HG02571 (cell line): ENCODE results near the gene FAHD1.

ENCODE experiments used
- ATAC-seq: cut with Tn5 transposase; IDR thresholded peaks from one replicate; pipeline ENCODE4 v1.9.1; 2021; ENCODE audit warnings: mild to moderate bottlenecking, moderate library complexity; ENCODE audit not compliant: unreplicated experiment

Gene FAHD1

GRCh38 chr16:1878256-1878655 is 51.2 kb downstream of the FAHD1 start:
- no peak for ATAC-seq
